GM19468 (cell line): Measurements from ENCODE around the gene LAD1.

Experiments used
- ATAC-seq: cut with Tn5 transposase; IDR thresholded peaks from one replicate; pipeline ENCODE4 v1.9.1; 2021; ENCODE audit warnings: mild to moderate bottlenecking, moderate library complexity, moderate number of reproducible peaks; ENCODE audit not compliant: unreplicated experiment; ENCODE audit errors: extremely low read depth

LAD1 gene, protein sequence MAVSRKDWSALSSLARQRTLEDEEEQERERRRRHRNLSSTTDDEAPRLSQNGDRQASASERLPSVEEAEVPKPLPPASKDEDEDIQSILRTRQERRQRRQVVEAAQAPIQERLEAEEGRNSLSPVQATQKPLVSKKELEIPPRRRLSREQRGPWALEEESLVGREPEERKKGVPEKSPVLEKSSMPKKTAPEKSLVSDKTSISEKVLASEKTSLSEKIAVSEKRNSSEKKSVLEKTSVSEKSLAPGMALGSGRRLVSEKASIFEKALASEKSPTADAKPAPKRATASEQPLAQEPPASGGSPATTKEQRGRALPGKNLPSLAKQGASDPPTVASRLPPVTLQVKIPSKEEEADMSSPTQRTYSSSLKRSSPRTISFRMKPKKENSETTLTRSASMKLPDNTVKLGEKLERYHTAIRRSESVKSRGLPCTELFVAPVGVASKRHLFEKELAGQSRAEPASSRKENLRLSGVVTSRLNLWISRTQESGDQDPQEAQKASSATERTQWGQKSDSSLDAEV

DNA sequence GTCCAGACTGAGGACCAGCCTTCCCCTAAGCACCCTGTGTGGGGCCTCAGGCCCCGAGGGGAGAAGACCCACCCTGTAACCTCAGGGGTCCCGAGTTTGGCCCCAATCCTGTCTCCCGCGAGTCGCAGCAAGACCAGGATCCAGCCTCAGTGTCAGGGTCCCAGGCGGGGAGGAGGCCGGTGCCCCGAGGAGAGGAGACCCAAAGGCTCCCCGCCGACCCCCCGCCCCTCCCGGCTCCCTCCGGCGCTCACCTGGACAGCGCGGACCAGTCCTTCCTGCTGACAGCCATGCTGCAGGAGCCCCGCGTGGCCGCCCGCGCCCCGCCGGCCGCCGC lies at the start of gene LAD1:
Gene LAD1 (minus strand): TSS at position 307 of the 334 bp plus-strand sequence. CDS start 18 bp downstream, at position 289.
- ATAC-seq, result no peak

DNA sequence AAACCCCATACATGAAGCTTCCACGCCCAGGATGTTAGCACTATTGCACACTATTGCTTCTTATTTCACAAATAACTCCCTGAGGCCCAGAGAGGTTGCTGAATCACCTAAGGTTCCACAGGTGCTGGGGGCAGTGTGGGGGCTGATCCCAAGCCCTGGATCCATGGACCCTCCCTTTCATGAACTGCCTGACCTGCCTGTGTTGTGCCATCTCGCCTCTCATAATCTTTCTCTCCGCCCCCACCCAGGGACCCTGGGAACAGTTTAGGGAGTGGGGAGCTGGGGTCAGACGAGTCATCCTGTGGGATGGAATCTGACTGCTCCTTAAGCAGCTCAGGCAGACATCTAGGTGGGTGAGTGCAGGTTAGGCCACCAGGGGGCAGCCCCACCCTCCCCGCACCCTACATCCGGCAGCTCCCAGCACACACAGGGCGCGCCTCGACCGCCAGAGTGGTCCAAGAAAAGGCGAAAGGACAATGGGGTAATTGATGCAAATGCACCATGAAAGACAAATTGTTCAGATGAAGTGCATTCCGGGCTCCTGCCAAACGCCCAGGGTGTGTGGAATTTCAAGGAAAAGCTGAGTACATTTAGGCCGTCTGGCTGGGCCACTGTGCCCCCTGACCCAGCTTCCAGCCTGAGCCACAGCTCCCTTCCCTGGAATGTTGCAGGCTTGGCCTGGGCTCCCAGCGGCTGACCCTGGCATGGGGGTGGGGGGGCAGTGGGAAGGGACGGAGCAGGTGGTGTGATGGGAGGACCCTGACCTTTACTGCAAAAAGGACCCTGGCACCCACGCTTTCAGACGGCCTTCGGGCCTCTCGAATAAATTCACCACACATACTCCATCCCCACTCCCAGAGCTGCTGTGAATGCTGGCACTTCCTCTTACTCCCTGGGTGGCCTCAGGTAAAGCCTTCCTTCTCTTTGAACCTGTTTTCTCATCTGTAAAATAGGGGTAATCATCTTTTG lies 49.1 kb upstream of the LAD1 start:
- ATAC-seq, result no peak

DNA sequence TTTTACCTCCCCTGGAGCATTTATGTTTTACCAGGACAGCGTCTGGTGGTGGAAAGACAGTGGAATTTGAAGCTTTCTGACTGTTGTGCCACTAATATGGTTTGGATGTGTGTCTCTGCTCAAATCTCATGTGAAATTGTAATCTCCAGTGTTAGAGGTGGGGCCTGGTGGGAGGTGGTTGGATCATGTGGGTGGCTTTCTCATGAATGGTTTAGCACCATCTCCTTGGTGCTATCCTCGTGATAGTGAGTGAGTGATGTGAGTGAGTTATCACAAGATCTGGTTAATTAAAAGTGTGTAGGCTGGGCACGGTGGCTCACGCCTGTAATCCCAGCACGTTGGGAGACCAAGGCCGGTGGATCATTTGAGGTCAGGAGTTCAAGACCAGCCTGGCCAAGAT lies 46.2 kb upstream of the LAD1 start:
- ATAC-seq, result no peak

DNA sequence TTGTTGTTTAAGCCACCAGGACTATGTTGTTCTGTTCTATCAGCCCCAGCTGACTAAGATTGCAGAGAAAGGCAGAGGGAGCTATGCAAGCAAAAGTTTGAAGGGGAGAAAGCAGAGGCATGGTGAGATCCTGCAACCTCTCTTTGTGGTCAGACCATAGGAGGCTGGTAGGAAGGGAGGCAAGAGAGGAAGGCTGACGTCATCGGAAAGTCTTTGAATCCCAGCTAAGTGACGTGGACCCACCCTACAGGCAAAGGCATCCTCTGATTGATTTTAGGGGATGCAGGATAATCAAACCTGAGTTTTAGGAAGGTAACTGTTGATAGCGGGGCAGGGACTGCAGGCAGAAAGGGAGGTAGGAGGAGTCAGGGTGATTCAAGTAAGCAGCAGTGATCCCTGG lies 45.7 kb upstream of the LAD1 start:
- ATAC-seq, result no peak

DNA sequence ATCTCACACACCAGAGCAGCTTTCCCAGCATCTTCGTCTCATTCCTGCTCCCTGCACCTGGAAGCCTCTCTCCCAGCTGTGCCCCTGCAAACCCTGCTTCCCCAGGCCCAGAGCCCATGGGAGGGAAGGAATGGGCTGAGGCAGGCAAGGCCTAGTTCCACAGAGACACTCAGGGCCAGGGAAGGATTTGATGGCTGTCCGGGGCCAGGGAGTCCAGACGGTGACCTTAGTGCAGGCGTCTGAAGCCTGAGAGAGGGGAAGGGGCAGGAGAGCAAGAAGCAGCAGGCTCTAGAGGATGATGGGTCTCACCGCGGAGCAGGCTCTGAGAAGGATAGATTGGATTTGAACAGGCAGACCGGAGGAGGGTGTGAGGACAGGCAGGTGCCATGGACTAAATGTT lies 44.6 kb upstream of the LAD1 start:
- ATAC-seq, result no peak

DNA sequence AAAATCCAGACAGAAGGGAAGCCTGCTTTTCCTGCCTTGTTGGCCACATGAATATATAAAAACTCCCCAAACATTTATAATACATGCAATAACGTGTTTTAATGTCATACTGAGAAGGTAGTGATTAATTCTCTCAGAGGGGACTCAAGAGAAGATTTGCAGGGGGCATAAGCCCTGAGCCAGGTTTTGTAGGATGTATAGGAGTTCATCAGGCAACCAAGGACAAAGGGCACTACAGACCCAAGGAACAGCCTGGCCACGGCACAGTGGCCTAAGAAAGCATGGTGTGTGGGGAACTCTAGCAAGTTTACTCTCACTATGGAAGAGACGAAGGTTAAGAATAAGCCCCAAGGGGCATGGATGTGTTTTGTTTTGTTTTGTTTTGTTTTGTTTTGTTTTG lies 37.8 kb upstream of the LAD1 start:
- ATAC-seq, result no peak

DNA sequence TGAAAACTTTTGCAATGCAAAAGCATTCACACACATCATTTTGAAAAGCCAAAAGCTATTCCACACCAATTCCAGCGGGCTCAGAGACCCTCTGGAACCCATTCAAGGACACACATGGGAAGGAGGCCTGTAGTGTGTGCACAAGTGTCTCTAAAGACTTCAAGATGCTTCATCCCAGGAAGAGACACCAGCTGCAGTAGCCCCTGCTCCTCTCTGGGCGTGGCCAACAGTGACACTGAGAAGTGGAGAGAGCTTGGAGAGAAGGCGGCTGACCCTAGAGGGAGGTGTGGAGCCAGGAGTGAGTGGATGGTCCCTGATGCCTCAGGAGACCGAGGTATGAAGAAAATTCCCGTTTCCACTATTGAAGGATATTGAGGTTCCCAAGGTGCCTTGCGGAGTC lies 37.3 kb upstream of the LAD1 start:
- ATAC-seq, result no peak

DNA sequence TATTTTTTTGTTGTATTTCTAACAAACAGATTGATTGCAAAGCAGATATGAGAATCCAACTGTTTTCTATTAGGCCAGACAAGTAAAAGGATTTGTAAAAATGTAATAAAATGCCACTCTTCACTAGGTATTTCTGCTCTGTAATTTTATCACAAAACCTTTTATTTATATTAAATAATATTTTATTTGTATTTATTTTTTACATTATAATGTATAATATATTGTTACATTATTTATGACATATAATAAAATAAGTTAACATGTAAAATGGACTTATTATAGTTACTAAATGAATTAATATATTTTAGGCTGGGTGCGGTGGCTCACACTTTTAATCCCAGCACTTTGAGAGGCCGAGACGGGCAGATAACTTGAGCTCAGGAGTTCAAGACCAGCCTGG lies 35.1 kb upstream of the LAD1 start:
- ATAC-seq, result no peak

DNA sequence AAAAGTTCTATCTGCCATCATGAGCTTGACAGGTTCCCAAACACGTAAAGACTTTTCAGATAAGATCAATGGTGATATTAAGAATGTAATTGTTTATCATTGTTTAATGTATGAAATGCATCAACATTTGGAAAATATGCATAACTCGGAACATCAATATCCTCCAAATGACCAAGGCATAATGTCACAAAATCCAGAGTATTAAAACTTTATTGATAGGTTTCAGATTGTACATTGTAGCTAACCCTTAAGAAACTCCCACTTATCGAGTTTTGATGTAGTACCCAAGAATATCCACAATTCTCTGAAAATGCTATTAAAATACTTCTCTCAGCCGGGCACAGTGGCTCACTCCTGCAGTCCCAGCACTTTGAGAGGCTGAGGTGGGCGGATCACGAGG lies 34.5 kb upstream of the LAD1 start:
- no peak for ATAC-seq

DNA sequence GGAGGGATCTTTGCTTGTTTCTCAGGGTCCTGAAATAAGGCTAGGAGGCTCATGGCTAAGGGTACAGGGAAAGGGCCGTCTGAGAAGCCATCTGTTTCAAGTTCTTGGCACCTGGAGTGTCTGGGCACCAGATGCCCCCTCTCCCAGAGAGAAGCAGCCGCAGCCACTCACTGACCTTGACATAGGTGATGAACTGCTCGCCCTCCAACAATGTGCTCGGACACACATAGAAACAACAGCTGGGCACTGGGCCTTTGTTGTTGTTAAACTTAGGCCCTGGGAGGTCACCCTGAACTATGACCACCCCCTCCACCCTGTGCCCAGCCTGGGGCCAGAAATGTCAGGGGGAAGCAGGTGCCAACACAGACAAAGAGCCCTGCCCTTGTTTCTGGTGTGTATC lies 31.7 kb upstream of the LAD1 start:
- ATAC-seq, result no peak

DNA sequence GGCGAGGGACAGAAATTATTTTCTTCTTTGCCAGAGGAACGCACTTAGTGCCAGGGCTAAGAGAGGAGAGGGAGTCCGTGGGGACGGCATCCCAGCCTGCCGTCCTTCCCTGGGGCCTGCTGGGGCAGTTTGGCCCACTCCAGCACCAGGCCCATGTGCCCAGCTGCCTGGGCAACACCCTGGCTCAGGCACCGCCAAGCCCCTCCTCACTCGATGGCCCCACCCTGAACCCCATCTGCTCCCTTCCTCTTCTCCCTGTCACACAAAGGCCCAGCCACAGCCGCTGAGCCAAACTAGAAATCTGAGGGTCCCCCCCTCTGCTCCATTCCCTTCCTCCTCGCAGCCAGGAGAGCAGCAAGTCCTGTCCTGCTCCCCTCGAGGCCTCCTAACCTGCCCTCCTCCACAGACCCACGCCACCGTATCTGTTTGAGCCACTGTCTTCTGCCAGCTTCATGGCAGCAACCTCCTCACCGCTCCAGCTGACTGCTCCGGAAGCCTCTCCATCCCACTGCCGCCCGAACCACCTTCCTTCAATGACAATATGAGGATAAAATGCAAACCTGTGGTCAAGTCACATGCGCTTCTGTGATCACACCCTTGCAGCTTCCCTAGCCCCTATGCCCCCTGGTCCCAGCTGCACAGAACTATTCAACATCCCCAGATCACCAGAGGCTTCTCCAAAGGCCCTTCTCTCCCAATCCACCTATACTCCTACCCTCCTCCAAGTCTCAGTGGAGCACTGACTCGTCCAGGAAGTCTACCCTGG lies 30.8 kb upstream of the LAD1 start:
- no peak for ATAC-seq

DNA sequence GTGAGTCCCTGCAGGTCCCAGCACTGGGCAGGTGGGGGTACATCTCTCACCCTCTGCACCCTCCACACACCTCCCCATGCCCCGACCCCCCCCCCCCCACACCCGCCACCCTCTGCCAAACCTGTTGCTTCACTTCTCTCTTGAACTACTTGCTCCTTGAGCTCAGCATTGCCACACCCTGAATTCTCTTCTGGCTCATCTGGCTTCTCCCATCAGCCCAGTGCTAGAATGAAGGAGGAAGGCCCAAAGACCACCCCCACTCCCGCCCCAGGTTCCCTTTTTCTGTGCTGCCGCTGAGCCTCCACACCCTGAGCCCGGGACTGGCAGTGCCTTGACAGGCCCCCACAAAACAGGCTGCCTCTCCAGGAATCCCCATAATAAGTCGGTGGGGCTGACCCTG lies 28.8 kb upstream of the LAD1 start:
- ATAC-seq, result no peak

DNA sequence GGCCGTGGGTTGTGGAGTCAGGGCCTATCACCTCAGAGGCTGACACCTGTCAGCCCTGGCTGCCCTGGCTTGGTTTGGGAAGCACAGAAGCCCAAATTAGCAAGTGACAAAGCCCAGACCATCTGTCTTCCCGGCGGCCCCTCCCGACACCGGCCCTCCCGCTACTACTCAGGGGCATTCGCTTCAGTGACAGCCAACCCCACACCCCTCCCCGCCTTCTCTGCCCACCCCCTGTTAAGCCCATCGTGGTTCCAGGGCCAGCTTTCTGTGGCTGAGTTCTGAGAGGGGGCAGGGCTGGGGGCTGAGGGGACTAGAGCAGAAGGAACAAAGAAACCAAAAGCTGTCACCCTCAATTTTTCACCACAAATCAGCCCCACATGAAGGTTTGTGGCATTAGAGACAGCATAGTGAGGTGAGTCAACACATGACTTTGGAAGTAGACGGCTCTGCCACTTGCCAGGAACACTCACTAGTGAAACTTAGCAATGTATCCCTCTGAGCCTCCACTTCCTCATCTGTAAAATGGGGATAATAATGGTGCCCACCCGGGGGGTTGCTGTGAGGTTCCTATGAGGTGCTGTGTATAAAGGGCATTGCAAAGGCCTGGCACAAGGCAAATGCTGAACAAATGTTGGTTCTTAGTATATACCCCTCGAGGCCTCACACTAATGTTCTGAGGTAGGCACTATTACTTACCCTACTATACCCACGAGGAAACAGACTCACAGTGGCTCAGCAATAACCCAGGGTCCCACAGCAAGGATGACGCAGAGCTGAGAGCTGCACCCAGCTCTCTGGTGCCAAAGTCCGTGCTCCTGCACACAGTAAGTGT lies 27.6 kb upstream of the LAD1 start:
- no peak for ATAC-seq

DNA sequence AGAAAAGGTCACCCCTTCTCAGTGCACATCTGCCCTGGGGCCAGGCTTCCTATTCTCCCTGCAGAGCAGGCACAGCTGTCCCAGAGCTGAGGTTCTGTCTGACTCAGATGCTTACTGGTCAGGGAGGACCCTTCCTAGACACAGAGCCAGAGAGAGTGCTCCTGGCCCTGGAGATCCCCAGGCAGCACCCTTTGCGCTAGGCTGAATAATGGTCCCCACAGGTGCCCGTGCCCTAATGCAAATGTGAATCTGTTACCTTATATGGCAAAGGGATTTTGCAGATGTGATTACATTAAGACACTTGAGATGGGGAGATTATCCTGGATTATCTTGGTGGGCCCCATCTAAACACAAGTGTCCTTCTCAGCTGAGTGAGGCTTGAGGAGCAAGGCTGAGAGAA lies 25.0 kb upstream of the LAD1 start:
- ATAC-seq, result no peak

DNA sequence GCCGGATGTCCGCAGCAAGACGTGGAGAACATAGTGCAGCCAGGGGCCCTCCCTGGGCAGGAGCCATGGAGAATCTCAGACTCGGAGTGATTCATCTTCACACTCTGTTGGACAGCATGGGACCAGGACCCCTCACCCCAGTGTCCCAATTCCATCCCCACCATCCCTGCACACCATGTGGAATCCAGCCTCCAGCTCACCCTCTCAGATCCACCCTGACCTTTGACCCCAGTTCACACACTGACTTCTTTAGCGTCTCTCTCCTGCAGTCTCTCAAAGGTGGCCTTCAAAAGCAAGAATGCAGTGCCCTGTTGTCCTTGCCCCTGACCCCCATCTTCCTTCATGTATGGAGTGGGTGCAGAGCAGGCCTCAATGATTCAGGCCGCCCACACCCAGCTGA lies 24.5 kb upstream of the LAD1 start:
- no peak for ATAC-seq

DNA sequence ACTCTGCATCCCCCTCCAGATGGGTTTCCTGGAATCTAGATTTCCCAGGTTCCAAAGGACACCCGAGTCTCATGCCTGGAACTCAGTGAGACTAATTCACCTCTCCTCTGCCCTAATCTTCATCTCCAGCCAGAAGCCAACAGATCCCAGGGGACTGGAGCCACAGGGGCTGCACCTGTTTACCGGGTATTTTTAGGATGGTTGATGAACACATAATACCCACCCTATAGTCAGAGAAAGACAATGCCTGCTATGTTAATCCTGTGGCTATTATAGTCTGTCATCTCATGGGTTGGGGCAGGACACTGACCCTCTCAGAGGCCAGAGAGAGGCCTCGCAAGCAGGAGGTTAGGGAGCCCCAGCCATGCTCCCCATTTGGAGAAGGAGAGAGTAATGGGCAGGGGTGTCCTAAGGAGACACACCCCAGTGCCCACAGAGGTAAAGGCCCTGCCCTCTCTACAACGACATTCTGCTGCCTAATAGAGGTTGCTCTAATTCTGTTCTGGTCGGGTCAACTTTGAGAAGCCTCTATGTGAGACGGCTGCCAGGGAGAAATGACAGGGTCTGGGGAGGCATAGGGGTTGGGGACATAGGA lies 23.4 kb upstream of the LAD1 start:
- no peak for ATAC-seq

DNA sequence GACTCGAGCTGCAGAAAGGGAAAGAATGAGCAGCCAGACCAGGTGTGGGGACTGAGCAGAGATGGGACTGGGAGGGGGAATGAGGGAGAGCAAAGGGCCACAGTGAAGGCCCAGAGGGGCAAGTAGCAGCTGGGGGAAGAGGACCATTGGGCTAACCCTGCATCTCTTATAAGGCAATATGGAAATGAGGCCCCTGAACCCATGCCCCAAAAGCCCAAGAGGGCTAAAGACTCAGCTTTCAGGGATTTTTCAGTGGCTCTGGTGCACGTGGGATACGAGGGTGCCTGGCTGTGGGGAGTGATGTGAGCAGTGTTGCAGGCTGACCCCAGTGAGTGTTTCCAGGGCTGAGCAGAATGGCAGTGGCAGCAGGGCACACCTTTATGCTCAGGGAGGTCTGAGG lies 22.9 kb upstream of the LAD1 start:
- no peak for ATAC-seq

DNA sequence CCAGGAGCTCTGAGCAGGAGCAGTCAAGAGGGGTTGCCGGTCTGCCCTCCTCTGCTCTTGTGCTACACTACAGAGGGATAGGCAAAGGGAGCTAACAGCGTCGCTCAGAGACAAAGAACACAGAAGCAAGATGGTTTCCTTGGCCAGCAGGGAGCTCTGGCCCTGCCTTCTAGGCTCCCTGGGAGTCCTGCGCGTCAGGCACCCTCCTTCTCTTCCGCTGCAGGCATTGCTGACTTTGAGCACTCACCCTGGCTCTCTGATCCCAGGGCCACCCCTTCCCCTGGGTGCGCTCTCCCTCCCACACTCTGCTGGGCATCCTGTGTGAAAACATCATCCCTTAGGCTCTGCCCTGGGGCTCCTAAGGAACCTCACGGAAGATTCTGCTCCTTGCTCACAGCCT lies 21.9 kb upstream of the LAD1 start:
- ATAC-seq, result no peak

DNA sequence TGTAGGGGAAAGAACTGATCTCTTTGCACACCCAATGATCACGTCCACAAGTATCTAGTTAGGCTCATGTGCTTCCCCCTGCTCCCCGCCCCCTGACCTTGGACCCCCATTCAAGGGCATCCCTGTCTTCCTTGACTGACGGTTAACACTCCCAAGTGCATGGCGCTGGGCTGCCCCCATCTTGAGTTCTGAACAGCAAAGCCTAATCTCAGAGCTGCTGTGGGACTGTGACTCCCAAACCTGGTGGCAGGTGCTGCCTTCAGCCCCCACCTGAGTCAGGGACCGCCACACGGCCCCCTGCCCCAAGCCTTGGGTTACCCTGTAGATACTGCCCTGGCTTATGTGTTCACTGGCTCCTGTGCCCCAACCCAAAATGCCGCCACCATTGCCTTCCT lies 21.5 kb upstream of the LAD1 start:
- ATAC-seq, result no peak
